BE2C (cell line): Measurements from ENCODE around the gene SCRT2.

Experiments used
- DNase-seq: peaks from one replicate; pipeline ENCODE4 v3.0.0-alpha.2; 2020
- H3K27me3 ChIP-seq: fragments of 250-450 bp; sonication (Bioruptor Pico); 2 replicates; pipeline ENCODE4 v1.5.1; 2020; ENCODE audit warnings: mild to moderate bottlenecking
- H3K36me3 ChIP-seq: fragments of 250-450 bp; sonication (Bioruptor Pico); 2 replicates; pipeline ENCODE4 v1.5.1; 2020; ENCODE audit warnings: mild to moderate bottlenecking
- H3K4me1 ChIP-seq: fragments of 250-450 bp; sonication (Bioruptor Pico); 2 replicates; pipeline ENCODE4 v1.5.1; 2020
- H3K4me3 ChIP-seq: 2 replicates; pipeline ENCODE4 v1.5.1; 2011; ENCODE audit warnings: low read depth, low read length
- H3K9me3 ChIP-seq: fragments of 250-450 bp; sonication (Bioruptor Pico); 2 replicates; pipeline ENCODE4 v1.5.1; 2020
- TF ChIP-seq, protein P1 (sequence below): IDR thresholded peaks from 2 replicates; pipeline ENCODE4 v1.5.1; 2012; ENCODE audit warnings: mild to moderate bottlenecking, low read depth, low read length

SCRT2 gene

DNA sequence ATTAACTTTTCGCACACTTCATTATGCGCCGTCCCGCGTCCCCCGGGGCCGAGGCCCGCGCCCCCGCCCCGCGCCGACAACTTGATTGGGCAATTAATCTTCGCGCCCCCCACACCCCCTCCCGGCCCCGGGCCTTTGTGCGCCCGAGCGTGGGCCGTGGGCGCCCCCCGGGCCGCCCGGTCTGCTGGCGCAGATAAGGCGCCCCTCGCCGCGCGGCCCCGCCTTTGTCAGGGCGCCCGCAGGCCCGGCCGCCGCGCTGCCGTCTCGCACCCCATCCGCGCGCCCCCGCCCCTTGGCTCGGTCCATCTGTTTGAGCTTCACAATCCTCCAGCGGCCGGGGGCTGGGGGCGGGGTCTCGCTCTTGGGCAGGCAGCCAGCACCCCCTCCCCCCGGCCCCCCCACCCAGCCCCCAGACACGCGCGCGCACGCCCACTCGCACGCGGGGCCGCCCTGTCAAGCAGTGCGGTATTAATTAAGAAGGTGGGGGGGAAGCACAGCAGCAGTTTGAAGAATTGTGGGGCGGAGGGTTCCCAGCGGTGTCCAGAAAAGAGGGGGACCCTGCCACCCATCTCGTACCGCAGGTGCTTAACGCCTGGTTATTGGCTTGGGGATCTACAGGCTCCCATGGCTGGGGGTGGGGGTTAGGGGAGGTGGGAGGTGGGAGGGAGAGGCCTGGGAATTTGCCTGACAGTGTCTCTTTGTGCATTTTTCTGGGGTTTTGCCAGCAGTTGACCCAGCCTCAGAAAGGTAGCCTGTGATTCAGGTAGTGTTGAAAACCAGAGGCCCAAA lies 34.6 kb upstream of the SCRT2 start:
- Histone ChIP-seq H3K4me3 (peak overlapping the region; percentile 37), H3K27me3 (no peaks in the 10 kb centered on the region), H3K9me3 (no peaks in the 10 kb centered on the region), H3K36me3 (no peaks in the 10 kb centered on the region), H3K4me1 (no peaks in the 10 kb centered on the region)
- DNase-seq = peak; percentile 21
- TF ChIP-seq, protein P1, sequence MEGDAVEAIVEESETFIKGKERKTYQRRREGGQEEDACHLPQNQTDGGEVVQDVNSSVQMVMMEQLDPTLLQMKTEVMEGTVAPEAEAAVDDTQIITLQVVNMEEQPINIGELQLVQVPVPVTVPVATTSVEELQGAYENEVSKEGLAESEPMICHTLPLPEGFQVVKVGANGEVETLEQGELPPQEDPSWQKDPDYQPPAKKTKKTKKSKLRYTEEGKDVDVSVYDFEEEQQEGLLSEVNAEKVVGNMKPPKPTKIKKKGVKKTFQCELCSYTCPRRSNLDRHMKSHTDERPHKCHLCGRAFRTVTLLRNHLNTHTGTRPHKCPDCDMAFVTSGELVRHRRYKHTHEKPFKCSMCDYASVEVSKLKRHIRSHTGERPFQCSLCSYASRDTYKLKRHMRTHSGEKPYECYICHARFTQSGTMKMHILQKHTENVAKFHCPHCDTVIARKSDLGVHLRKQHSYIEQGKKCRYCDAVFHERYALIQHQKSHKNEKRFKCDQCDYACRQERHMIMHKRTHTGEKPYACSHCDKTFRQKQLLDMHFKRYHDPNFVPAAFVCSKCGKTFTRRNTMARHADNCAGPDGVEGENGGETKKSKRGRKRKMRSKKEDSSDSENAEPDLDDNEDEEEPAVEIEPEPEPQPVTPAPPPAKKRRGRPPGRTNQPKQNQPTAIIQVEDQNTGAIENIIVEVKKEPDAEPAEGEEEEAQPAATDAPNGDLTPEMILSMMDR = no peak

GRCh38 chr20:709423-709822 lies 33.8 kb upstream of the SCRT2 start:
- Histone ChIP-seq H3K36me3 (no peaks in the 10 kb centered on the region), H3K4me3 (peak overlapping the region; percentile 37), H3K9me3 (no peaks in the 10 kb centered on the region), H3K27me3 (no peaks in the 10 kb centered on the region), H3K4me1 (no peaks in the 10 kb centered on the region)
- peak; percentile 48 for DNase-seq
- TF ChIP-seq, protein P1 = no peak

DNA sequence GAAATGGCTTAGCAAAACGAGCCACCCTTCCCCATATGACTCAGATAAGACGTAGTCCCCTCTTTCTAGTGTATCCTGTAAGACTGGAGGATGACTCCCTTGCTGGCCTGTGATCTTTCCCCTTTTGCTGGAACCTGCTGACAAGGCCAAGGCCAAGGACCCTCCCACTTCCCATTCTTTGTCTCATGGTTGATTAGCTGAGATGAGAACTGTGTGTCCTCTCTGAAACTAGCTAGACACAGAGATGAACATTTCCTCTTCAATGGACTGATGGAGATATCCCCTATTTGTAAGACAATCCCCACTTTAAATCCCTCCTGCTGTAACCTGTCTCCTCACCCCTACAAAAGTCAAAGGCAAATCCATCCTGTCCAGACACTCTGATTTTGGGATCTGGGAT lies 33.4 kb upstream of the SCRT2 start:
- H3K9me3 ChIP-seq = no peaks in the 10 kb centered on the region
- TF ChIP-seq, protein P1 = no peak
- no peaks in the 10 kb centered on the region for H3K27me3 ChIP-seq
- no peaks in the 10 kb centered on the region for H3K4me1 ChIP-seq
- H3K4me3 ChIP-seq = no peak overlapping the region
- DNase-seq = no peak
- H3K36me3 ChIP-seq = no peaks in the 10 kb centered on the region

- TF ChIP-seq, protein P1 = no peak
- H3K4me3 ChIP-seq = no peak overlapping the region
- no peaks in the 10 kb centered on the region for H3K36me3 ChIP-seq
- no peaks in the 10 kb centered on the region for H3K9me3 ChIP-seq
- no peaks in the 10 kb centered on the region for H3K4me1 ChIP-seq
- DNase-seq = no peak
- no peaks in the 10 kb centered on the region for H3K27me3 ChIP-seq
Observed at GRCh38 chr20:707451-708110, 32.0 kb upstream of the SCRT2 start.

DNA sequence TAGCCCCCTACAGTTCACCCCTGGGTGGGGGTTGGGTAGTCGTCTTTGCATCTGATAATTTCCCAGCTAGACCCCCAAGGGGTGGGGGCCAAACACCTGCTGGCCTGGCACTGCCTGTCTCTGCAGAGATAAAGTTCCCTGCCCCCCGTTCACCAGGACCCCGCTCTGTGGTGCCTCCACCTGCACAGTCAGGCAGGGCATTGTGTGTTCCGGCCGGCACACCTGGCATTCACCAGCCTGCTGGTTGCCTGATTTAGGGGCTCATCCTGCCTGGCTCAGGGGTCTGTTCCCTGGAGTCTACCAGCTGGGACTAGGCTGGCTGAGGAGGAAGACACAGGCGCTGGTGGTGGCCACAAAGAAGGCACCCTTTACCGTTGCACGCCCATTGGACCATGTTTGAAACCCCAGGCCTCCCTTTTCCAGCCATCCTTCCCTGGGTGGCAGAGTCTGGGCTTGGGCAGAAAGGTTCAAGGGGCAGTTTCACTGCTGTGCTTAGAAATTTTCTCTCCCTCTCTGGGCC lies 30.8 kb upstream of the SCRT2 start:
- H3K4me3 ChIP-seq = no peak overlapping the region
- no peaks in the 10 kb centered on the region for H3K27me3 ChIP-seq
- no peaks in the 10 kb centered on the region for H3K9me3 ChIP-seq
- no peaks in the 10 kb centered on the region for H3K4me1 ChIP-seq
- DNase-seq = no peak
- TF ChIP-seq, protein P1 = no peak
- no peaks in the 10 kb centered on the region for H3K36me3 ChIP-seq

DNA sequence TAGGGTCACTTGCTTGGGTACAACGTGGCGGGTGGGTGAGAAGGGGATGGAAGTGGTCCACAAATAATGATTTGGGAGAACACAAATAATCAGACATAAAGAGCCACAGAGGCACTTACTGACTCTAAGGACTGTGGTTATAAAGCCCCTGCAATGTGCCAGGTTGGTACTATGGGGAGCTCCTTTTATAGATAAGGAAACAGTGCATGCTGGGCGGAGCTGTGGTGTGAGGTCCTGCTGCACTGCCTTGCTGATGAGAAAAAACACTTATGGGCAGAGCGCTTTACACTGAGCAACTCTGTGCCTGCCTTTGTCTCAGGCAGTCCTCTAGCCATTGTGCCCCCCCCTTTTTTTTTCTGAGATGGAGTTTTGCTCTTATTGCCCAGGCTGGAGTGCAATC lies 29.1 kb upstream of the SCRT2 start:
- TF ChIP-seq, protein P1 = no peak
- no peak overlapping the region for H3K4me3 ChIP-seq
- DNase-seq = no peak

More for the DNA sequence above, 29.1 kb upstream of the SCRT2 start:
- Histone ChIP-seq H3K36me3 (no peaks in the 10 kb centered on the region), H3K27me3 (no peaks in the 10 kb centered on the region), H3K4me1 (peaks cover 4% of the 10 kb centered on the region), H3K9me3 (no peaks in the 10 kb centered on the region)
